Astrocyte (in vitro differentiated cells and primary cell): Measurements from ENCODE around the gene TOGARAM2.

Experiments used
- EZH2 ChIP-seq: IDR thresholded peaks from 2 replicates; pipeline ENCODE4 v1.6.1; 2012; ENCODE audit warnings: mild to moderate bottlenecking, low read length, inconsistent platforms; ENCODE audit not compliant: insufficient read depth
- TF ChIP-seq, protein P1 (sequence below): IDR thresholded peaks from 2 replicates; pipeline ENCODE4 v1.5.1; 2011; ENCODE audit warnings: low read depth, mild to moderate bottlenecking, inconsistent platforms, low read length, moderate library complexity; ENCODE audit not compliant: insufficient read depth

DNA sequence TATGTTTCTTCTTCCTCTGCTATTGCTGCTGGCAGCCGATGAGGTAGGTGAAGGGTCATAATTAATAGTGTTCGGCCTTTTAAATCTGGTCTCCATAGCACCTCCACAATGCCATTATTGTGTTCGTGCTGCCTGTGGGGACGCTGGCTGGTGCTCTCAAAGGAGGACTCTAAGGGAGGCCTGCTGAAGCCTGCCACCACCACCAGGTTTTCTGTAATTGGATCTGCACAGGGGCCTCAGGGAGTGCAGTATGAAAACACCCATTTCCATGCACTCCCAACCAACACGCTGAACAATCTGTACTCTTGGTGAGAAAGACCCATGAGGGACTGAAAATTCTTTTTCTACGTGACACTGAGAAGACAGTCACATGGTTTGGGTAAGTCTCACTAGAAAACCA is 116.5 kb downstream of the TOGARAM2 start:
- TF ChIP-seq, protein P1, sequence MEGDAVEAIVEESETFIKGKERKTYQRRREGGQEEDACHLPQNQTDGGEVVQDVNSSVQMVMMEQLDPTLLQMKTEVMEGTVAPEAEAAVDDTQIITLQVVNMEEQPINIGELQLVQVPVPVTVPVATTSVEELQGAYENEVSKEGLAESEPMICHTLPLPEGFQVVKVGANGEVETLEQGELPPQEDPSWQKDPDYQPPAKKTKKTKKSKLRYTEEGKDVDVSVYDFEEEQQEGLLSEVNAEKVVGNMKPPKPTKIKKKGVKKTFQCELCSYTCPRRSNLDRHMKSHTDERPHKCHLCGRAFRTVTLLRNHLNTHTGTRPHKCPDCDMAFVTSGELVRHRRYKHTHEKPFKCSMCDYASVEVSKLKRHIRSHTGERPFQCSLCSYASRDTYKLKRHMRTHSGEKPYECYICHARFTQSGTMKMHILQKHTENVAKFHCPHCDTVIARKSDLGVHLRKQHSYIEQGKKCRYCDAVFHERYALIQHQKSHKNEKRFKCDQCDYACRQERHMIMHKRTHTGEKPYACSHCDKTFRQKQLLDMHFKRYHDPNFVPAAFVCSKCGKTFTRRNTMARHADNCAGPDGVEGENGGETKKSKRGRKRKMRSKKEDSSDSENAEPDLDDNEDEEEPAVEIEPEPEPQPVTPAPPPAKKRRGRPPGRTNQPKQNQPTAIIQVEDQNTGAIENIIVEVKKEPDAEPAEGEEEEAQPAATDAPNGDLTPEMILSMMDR: no peak
- no peak for TF ChIP-seq EZH2
